Gastrocnemius medialis (tissue), 4 donors: Measurements from ENCODE around the gene AUTS2.

Source experiments
- CTCF ChIP-seq, 5 experiments: fragments of 450-650 bp in 3 of 5; fragments of 200-600 bp in 2 of 5; sonication (generic) in 2 of 5; IDR thresholded peaks in 4 of 5; conservative IDR thresholded peaks in 1 of 5; 1 replicate in 4 of 5; 2 replicates in 1 of 5; pipeline ENCODE4 v1.5.1; 2016 to 2019; ENCODE audit warnings: antibody characterized with exemption in 5 of 5, mild to moderate bottlenecking in 3 of 5, moderate library complexity in 3 of 5
- POLR2A ChIP-seq, 2 donors: fragments of 450-650 bp; IDR thresholded peaks; one replicate each; pipeline ENCODE4 v1.6.1; 2017; ENCODE audit warnings: antibody characterized with exemption in 2 of 2, mild to moderate bottlenecking in 2 of 2, moderate library complexity in 2 of 2

GRCh38 chr7:70676243-70676642 is 1078.0 kb downstream of the AUTS2 start:
- TF ChIP-seq CTCF (IDR thresholded peaks at IDR 0.05 in 4 of 5, conservative IDR thresholded peaks at IDR 0.05 in 1 of 5), result no peak
- TF ChIP-seq POLR2A (IDR thresholded peaks at IDR 0.05), result no peak
